Measurements from ENCODE around the gene SLCO4A1.

- TF ChIP-seq TCF4 (CRISPR knock-in tag; IDR thresholded peaks at IDR 0.05; ENCODE audit: borderline replicate concordance), result no peak
- no peak for TF ChIP-seq CREB5 (CRISPR knock-in tag; IDR thresholded peaks at IDR 0.05; ENCODE audit: low read depth)
- TF ChIP-seq OSR1 (CRISPR knock-in tag; IDR thresholded peaks at IDR 0.05), result no peak
Measured at GRCh38 chr20:62718546-62718945, 76.2 kb downstream of the SLCO4A1 start.
